CD14-positive monocyte (primary cell): ENCODE measurements around the gene PLXDC2. TPM values are rescaled to one million over a fixed set of nuclear protein-coding genes. Genes with fewer than 3 reads are reported as not detected.

Source experiments
- DNase-seq, 3 donors: peaks; one replicate each; pipeline ENCODE4 v3.0.0-alpha.2; 2011 to 2022
- H2AFZ ChIP-seq: 2 replicates; pipeline ENCODE4 v1.6.0; 2012; ENCODE audit warnings: mild to moderate bottlenecking, low read depth, low read length, inconsistent platforms; ENCODE audit not compliant: insufficient read depth, poor library complexity, severe bottlenecking
- H3K27ac ChIP-seq, 2 donors: 1 replicate in 1 of 2; 2 replicates in 1 of 2; pipeline ENCODE4 v1.5.1; 2012 to 2013; ENCODE audit warnings: low read length in 2 of 2, control low read depth in 1 of 2, inconsistent platforms in 1 of 2, low read depth in 1 of 2, mild to moderate bottlenecking in 1 of 2
- H3K27me3 ChIP-seq, 2 donors: one replicate each; pipeline versions ENCODE4 v1.6.0 to v1.6.1; 2011 to 2013; ENCODE audit warnings: low read length in 2 of 2; ENCODE audit not compliant: control insufficient read depth in 2 of 2, insufficient read depth in 2 of 2
- H3K36me3 ChIP-seq, 2 donors: replicated peaks in 1 of 2; 1 replicate in 1 of 2; 2 replicates in 1 of 2; pipeline versions ENCODE4 v1.5.1 to v1.6.1; 2012 to 2013; ENCODE audit warnings: low read length in 2 of 2, control low read depth in 1 of 2, inconsistent platforms in 1 of 2, mild to moderate bottlenecking in 1 of 2; ENCODE audit not compliant: insufficient read depth in 2 of 2, control insufficient read depth in 1 of 2
- H3K4me1 ChIP-seq, 2 donors: 1 replicate in 1 of 2; 2 replicates in 1 of 2; pipeline versions ENCODE4 v1.5.1 to v1.6.1; 2012 to 2013; ENCODE audit warnings: low read length in 2 of 2, control low read depth in 1 of 2, inconsistent platforms in 1 of 2, mild to moderate bottlenecking in 1 of 2, moderate library complexity in 1 of 2; ENCODE audit not compliant: insufficient read depth in 2 of 2, control insufficient read depth in 1 of 2
- H3K4me2 ChIP-seq: replicated peaks from 2 replicates; pipeline ENCODE3; 2012; ENCODE audit warnings: low read length, moderate library complexity, mild to moderate bottlenecking; ENCODE audit not compliant: poor library complexity, severe bottlenecking; ENCODE audit errors: extremely low read depth
- H3K4me3 ChIP-seq, 3 experiments: fragments of 200-600 bp in 1 of 3; sonication (generic) in 1 of 3; replicated peaks in 1 of 3; 1 replicate in 2 of 3; 2 replicates in 1 of 3; pipeline ENCODE4 v1.5.1; 2011 to 2013; ENCODE audit warnings: low read length in 3 of 3, mild to moderate bottlenecking in 3 of 3, control low read depth in 2 of 3, low read depth in 2 of 3, inconsistent platforms in 1 of 3, moderate library complexity in 1 of 3
- H3K79me2 ChIP-seq: 2 replicates; pipeline ENCODE4 v1.6.0; 2012; ENCODE audit warnings: mild to moderate bottlenecking, control low read depth, inconsistent platforms, low read length, moderate library complexity; ENCODE audit not compliant: insufficient read depth
- H3K9ac ChIP-seq: 2 replicates; pipeline ENCODE4 v1.6.0; 2017; ENCODE audit warnings: low read length, mild to moderate bottlenecking; ENCODE audit not compliant: insufficient read depth, poor library complexity, severe bottlenecking
- H3K9me3 ChIP-seq, 2 donors: replicated peaks in 1 of 2; 1 replicate in 1 of 2; 2 replicates in 1 of 2; pipeline versions ENCODE4 v1.5.1 to v1.6.1; 2012 to 2013; ENCODE audit warnings: low read length in 2 of 2, control low read depth in 1 of 2; ENCODE audit not compliant: control insufficient read depth in 1 of 2, insufficient read depth in 1 of 2
- H4K20me1 ChIP-seq: 2 replicates; pipeline ENCODE4 v1.6.0; 2012; ENCODE audit warnings: mild to moderate bottlenecking, low read length, control low read depth, moderate library complexity; ENCODE audit not compliant: insufficient read depth
- H3K27ac Mint-ChIP-seq, 7 donors: one replicate each; pipeline ENCODE4 v1.8.0; 2020; ENCODE audit warnings: mild to moderate bottlenecking in 7 of 7, mixed read lengths in 7 of 7, moderate library complexity in 6 of 7, inconsistent platforms in 2 of 7
- H3K27me3 Mint-ChIP-seq, 3 donors: one replicate each; pipeline ENCODE4 v1.8.0; 2021 to 2022; ENCODE audit warnings: low read depth in 3 of 3, mild to moderate bottlenecking in 3 of 3, mixed read lengths in 3 of 3, moderate library complexity in 3 of 3, inconsistent platforms in 1 of 3
- H3K36me3 Mint-ChIP-seq, 2 donors: one replicate each; pipeline ENCODE4 v1.8.0; 2020; ENCODE audit warnings: mixed read lengths in 2 of 2, inconsistent platforms in 1 of 2, mild to moderate bottlenecking in 1 of 2
- H3K4me1 Mint-ChIP-seq: one replicate; pipeline ENCODE4 v1.8.0; 2020; ENCODE audit warnings: mild to moderate bottlenecking, mixed read lengths
- H3K4me3 Mint-ChIP-seq, 2 donors: one replicate each; pipeline ENCODE4 v1.8.0; 2020; ENCODE audit warnings: mild to moderate bottlenecking in 2 of 2, mixed read lengths in 2 of 2, moderate library complexity in 1 of 2
- H3K9me3 Mint-ChIP-seq, 7 donors: one replicate each; pipeline ENCODE4 v1.8.0; 2020 to 2022; ENCODE audit warnings: mixed read lengths in 7 of 7, mild to moderate bottlenecking in 6 of 7, moderate library complexity in 6 of 7, inconsistent platforms in 2 of 7
- WGBS: methylation state at CpG from one replicate; pipeline ENCODE4 v1.1.5; 2013; ENCODE audit warnings: missing lambda C conversion rate; ENCODE audit not compliant: insufficient coverage; 5-methylcytosine and 5-hydroxymethylcytosine counted together
- intact Hi-C, 2 donors: fragments of 100-400 bp; cut with micrococcal nuclease; formaldehyde crosslinking; loops; one replicate each; pipeline versions ENCODE4 v1.15.0 to v1.15.1; 2023
- polyA plus RNA-seq, 3 donors: library from polyadenylated mRNA; depleted of rRNA in 1 of 3; unstranded in 2 of 3; stranded (reverse) in 1 of 3; fragments of 300-500 nt in 2 of 3; fragments of >200 nt in 1 of 3; fragmentation: Illumina TruSeq in 2 of 3; gene quantifications; 1 replicate in 2 of 3; 2 replicates in 1 of 3; pipeline ENCODE4 v1.2.3, GENCODE V29; 2012 to 2021
- TF ChIP-seq, protein P1 (sequence below): fragments of 200-600 bp; IDR thresholded peaks from one replicate; pipeline ENCODE4 v1.8.0; 2022; ENCODE audit warnings: antibody characterized with exemption, mild to moderate bottlenecking

PLXDC2 gene
- polyA plus RNA-seq, 3 donors = 37.5 to 128 (median 93.6) TPM

DNA sequence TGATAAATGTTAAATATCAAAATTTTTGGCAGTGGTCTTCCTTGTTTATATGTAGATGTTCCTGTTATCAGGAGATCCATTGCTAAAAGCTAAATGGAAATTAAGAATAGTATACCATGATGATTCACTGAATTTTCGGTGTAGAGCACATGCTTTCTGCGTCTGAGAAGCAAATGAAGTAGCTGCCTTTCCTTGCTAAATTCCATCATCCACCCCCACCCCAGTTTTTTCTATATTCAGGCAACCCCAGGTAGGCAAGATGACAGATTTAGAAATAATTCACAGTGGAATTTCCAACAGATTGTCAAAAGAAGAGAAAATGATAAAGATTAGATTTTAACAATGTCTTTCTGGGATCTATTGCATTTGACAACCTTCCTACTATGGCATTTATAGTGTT lies 231.9 kb downstream of the PLXDC2 start:
- H3K4me2 ChIP-seq = no peak overlapping the region
- H3K36me3 ChIP-seq = peaks cover 22 to 44% of the 10 kb centered on the region in 2 donors
- H3K27me3 Mint-ChIP-seq = peaks cover 0 to 2% (median 0%) of the 10 kb centered on the region in 3 donors
- H3K27ac Mint-ChIP-seq = peak overlapping the region in 1 of 7 donors; percentile 31
- peaks cover 0 to 4% of the 10 kb centered on the region in 2 donors for H3K4me1 ChIP-seq
- no peak overlapping the region for H3K27ac ChIP-seq
- WGBS = no CpG with 5 or more reads among the region's 2 CpGs
- H3K27me3 ChIP-seq = no peaks in the 10 kb centered on the region
- no peak overlapping the region for H3K4me3 Mint-ChIP-seq
- peaks cover 7% of the 10 kb centered on the region for H3K4me1 Mint-ChIP-seq
- H3K79me2 ChIP-seq = peaks cover 19% of the 10 kb centered on the region
- DNase-seq = no peak
- peaks cover 3 to 22% (median 10%) of the 10 kb centered on the region in 7 donors for H3K9me3 Mint-ChIP-seq
- TF ChIP-seq, protein P1, sequence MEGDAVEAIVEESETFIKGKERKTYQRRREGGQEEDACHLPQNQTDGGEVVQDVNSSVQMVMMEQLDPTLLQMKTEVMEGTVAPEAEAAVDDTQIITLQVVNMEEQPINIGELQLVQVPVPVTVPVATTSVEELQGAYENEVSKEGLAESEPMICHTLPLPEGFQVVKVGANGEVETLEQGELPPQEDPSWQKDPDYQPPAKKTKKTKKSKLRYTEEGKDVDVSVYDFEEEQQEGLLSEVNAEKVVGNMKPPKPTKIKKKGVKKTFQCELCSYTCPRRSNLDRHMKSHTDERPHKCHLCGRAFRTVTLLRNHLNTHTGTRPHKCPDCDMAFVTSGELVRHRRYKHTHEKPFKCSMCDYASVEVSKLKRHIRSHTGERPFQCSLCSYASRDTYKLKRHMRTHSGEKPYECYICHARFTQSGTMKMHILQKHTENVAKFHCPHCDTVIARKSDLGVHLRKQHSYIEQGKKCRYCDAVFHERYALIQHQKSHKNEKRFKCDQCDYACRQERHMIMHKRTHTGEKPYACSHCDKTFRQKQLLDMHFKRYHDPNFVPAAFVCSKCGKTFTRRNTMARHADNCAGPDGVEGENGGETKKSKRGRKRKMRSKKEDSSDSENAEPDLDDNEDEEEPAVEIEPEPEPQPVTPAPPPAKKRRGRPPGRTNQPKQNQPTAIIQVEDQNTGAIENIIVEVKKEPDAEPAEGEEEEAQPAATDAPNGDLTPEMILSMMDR = no peak
- peaks cover 0 to 4% of the 10 kb centered on the region in 2 donors for H3K9me3 ChIP-seq
- peaks cover 56% of the 10 kb centered on the region for H4K20me1 ChIP-seq
- no peak overlapping the region for H3K4me3 ChIP-seq
- intact Hi-C loops = no loop called here
- no peak overlapping the region for H2AFZ ChIP-seq
- H3K36me3 Mint-ChIP-seq = peaks cover 42 to 46% of the 10 kb centered on the region in 2 donors
- H3K9ac ChIP-seq = no peak overlapping the region

DNA sequence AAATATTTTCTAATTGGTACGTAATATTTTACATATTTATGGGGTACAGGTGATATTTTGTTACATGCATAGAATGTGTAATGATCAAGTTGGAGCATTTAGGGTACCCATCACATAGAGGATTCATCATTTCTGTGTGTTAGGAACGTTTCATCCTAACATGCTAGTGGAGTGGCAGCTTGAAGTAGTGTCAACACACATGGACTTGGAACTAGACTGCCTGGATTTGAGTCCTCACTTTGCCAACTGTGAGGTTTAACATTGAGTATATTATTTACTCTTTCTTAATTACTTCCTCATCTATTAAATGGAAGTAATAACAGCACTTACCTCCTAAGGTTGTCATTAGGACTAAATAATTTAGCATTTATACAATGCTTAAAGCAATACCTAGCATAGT lies 241.9 kb downstream of the PLXDC2 start:
- Histone ChIP-seq H3K9me3 (no peaks in the 10 kb centered on the region), H3K4me1 (no peaks in the 10 kb centered on the region), H3K9ac (no peak overlapping the region), H4K20me1 (peaks cover 81% of the 10 kb centered on the region), H2AFZ (no peak overlapping the region), H3K4me2 (no peak overlapping the region), H3K4me3 (no peak overlapping the region), H3K36me3 (peaks cover 0 to 5% of the 10 kb centered on the region in 2 donors), H3K27ac (no peak overlapping the region), H3K27me3 (no peaks in the 10 kb centered on the region), H3K79me2 (peaks cover 12% of the 10 kb centered on the region)
- Mint-ChIP-seq H3K27me3 (no peaks in the 10 kb centered on the region), H3K27ac (no peak overlapping the region), H3K36me3 (peaks cover 10 to 21% of the 10 kb centered on the region in 2 donors), H3K9me3 (peaks cover 0 to 3% (median 0%) of the 10 kb centered on the region in 7 donors), H3K4me1 (no peaks in the 10 kb centered on the region), H3K4me3 (no peak overlapping the region)
- DNase-seq = no peak
- intact Hi-C loops = no loop called here
- TF ChIP-seq, protein P1 = no peak
- no CpG with 5 or more reads among the region's 2 CpGs for WGBS
